ENCODE data around the gene NSG1. TPM values are rescaled to one million over a fixed set of nuclear protein-coding genes. Genes with fewer than 3 reads are reported as not detected.

The NSG1 gene
- total RNA-seq, 2 experiments from 2014 or later, result 15.8 to 17.8 TPM

GRCh38 chr4:4405358-4405962 lies 18.6 kb downstream of the NSG1 start:
- no peak for ATAC-seq
- no peak overlapping the region for H3K27ac Mint-ChIP-seq
- no peak overlapping the region for H3K4me3 Mint-ChIP-seq
- no peaks in the 10 kb centered on the region for H3K9me3 Mint-ChIP-seq (ENCODE audit: insufficient read depth)
- no peak for DNase-seq
- no peaks in the 10 kb centered on the region for H3K36me3 Mint-ChIP-seq (ENCODE audit: low read depth)
- POLR2A ChIA-PET, result no interaction called here
- H3K4me1 Mint-ChIP-seq (ENCODE audit: low read depth), result no peaks in the 10 kb centered on the region
- CTCF ChIA-PET, result no interaction called here
- no peaks in the 10 kb centered on the region for H3K27me3 Mint-ChIP-seq (ENCODE audit: low read depth)

- Mint-ChIP-seq H3K36me3 (ENCODE audit: low read depth) (no peaks in the 10 kb centered on the region), H3K27me3 (ENCODE audit: low read depth) (no peaks in the 10 kb centered on the region), H3K4me1 (ENCODE audit: low read depth) (no peaks in the 10 kb centered on the region), H3K27ac (no peak overlapping the region), H3K9me3 (ENCODE audit: insufficient read depth) (no peaks in the 10 kb centered on the region), H3K4me3 (no peak overlapping the region)
- POLR2A ChIA-PET, result no interaction called here
- CTCF ChIA-PET, result no interaction called here
- ATAC-seq (no peak), DNase-seq (no peak)
Observed at GRCh38 chr4:4406455-4407298, 19.8 kb downstream of the NSG1 start.

GRCh38 chr4:4407299-4408131 lies 20.6 kb downstream of the NSG1 start:
- ChIA-PET POLR2A (no interaction called here), CTCF (no interaction called here)
- no peak overlapping the region for H3K4me3 Mint-ChIP-seq
- no peak overlapping the region for H3K27ac Mint-ChIP-seq
- DNase-seq (no peak), ATAC-seq (no peak)
- no peaks in the 10 kb centered on the region for H3K4me1 Mint-ChIP-seq (ENCODE audit: low read depth)
- H3K27me3 Mint-ChIP-seq (ENCODE audit: low read depth), result no peaks in the 10 kb centered on the region
- H3K36me3 Mint-ChIP-seq (ENCODE audit: low read depth), result no peaks in the 10 kb centered on the region
- H3K9me3 Mint-ChIP-seq (ENCODE audit: insufficient read depth), result no peaks in the 10 kb centered on the region

- POLR2A ChIA-PET, result no interaction called here
- H3K4me1 Mint-ChIP-seq (ENCODE audit: low read depth), result no peaks in the 10 kb centered on the region
- CTCF ChIA-PET, result no interaction called here
- ATAC-seq (no peak), DNase-seq (no peak)
- no peaks in the 10 kb centered on the region for H3K27me3 Mint-ChIP-seq (ENCODE audit: low read depth)
- no peaks in the 10 kb centered on the region for H3K36me3 Mint-ChIP-seq (ENCODE audit: low read depth)
- no peak overlapping the region for H3K4me3 Mint-ChIP-seq
- no peak overlapping the region for H3K27ac Mint-ChIP-seq
- no peaks in the 10 kb centered on the region for H3K9me3 Mint-ChIP-seq (ENCODE audit: insufficient read depth)
Observed at GRCh38 chr4:4408132-4408523, 21.2 kb downstream of the NSG1 start.

GRCh38 chr4:4408576-4409335 lies 21.9 kb downstream of the NSG1 start:
- CTCF ChIA-PET, result no interaction called here

GRCh38 chr4:4409416-4410115 lies 22.7 kb downstream of the NSG1 start:
- CTCF ChIA-PET, result no interaction called here
- ATAC-seq, result no peak
- H3K36me3 Mint-ChIP-seq (ENCODE audit: low read depth), result no peaks in the 10 kb centered on the region
- no peak overlapping the region for H3K4me3 Mint-ChIP-seq
- H3K27ac Mint-ChIP-seq, result no peak overlapping the region
- H3K4me1 Mint-ChIP-seq (ENCODE audit: low read depth), result no peaks in the 10 kb centered on the region
- DNase-seq, result no peak
- H3K27me3 Mint-ChIP-seq (ENCODE audit: low read depth), result no peaks in the 10 kb centered on the region
- POLR2A ChIA-PET, result no interaction called here
- no peaks in the 10 kb centered on the region for H3K9me3 Mint-ChIP-seq (ENCODE audit: insufficient read depth)

More at GRCh38 chr4:4408576-4409335, 21.9 kb downstream of the NSG1 start:
- Mint-ChIP-seq H3K27ac (no peak overlapping the region), H3K4me3 (no peak overlapping the region), H3K36me3 (ENCODE audit: low read depth) (no peaks in the 10 kb centered on the region), H3K4me1 (ENCODE audit: low read depth) (no peaks in the 10 kb centered on the region), H3K9me3 (ENCODE audit: insufficient read depth) (no peaks in the 10 kb centered on the region), H3K27me3 (ENCODE audit: low read depth) (no peaks in the 10 kb centered on the region)
- DNase-seq (no peak), ATAC-seq (no peak)
- POLR2A ChIA-PET, result no interaction called here

GRCh38 chr4:4410271-4410670 lies 23.4 kb downstream of the NSG1 start:
- no peaks in the 10 kb centered on the region for H3K36me3 Mint-ChIP-seq (ENCODE audit: low read depth)
- H3K4me1 Mint-ChIP-seq (ENCODE audit: low read depth), result no peaks in the 10 kb centered on the region
- ATAC-seq (no peak), DNase-seq (no peak)
- H3K4me3 Mint-ChIP-seq, result no peak overlapping the region
- H3K27ac Mint-ChIP-seq, result no peak overlapping the region
- ChIA-PET POLR2A (no interaction called here), CTCF (no interaction called here)
- no peaks in the 10 kb centered on the region for H3K9me3 Mint-ChIP-seq (ENCODE audit: insufficient read depth)
- no peaks in the 10 kb centered on the region for H3K27me3 Mint-ChIP-seq (ENCODE audit: low read depth)

- no peak for ATAC-seq
- ChIA-PET CTCF (interaction anchor here (1.3 kb wide), 1 partner anchor 10 kb away, joined by 3 read pairs; no protein-coding TSS in a partner anchor), POLR2A (no interaction called here)
- Mint-ChIP-seq H3K27ac (no peak overlapping the region), H3K4me3 (no peak overlapping the region), H3K9me3 (ENCODE audit: insufficient read depth) (no peaks in the 10 kb centered on the region), H3K36me3 (ENCODE audit: low read depth) (peaks cover 5% of the 10 kb centered on the region), H3K4me1 (ENCODE audit: low read depth) (no peaks in the 10 kb centered on the region), H3K27me3 (ENCODE audit: low read depth) (no peaks in the 10 kb centered on the region)
- DNase-seq, result no peak
Observed at GRCh38 chr4:4411906-4412305, 25.0 kb downstream of the NSG1 start.

- no peaks in the 10 kb centered on the region for H3K27me3 Mint-ChIP-seq (ENCODE audit: low read depth)
- ATAC-seq (no peak), DNase-seq (no peak)
- no peaks in the 10 kb centered on the region for H3K9me3 Mint-ChIP-seq (ENCODE audit: insufficient read depth)
- no peak overlapping the region for H3K4me3 Mint-ChIP-seq
- peaks cover 5% of the 10 kb centered on the region for H3K36me3 Mint-ChIP-seq (ENCODE audit: low read depth)
- H3K27ac Mint-ChIP-seq, result no peak overlapping the region
- POLR2A ChIA-PET, result no interaction called here
- CTCF ChIA-PET, result interaction anchor here (0.8 to 1.3 kb wide), 2 partner anchors 9 to 153 kb away, joined by 3 to 4 read pairs; no protein-coding TSS in a partner anchor
- H3K4me1 Mint-ChIP-seq (ENCODE audit: low read depth), result peaks cover 1% of the 10 kb centered on the region
Observed at GRCh38 chr4:4412641-4413372, 25.9 kb downstream of the NSG1 start.

GRCh38 chr4:4413373-4413725 lies 26.4 kb downstream of the NSG1 start:
- Mint-ChIP-seq H3K27ac (no peak overlapping the region), H3K27me3 (ENCODE audit: low read depth) (no peaks in the 10 kb centered on the region), H3K4me3 (no peak overlapping the region), H3K4me1 (ENCODE audit: low read depth) (peaks cover 7% of the 10 kb centered on the region), H3K36me3 (ENCODE audit: low read depth) (peaks cover 6% of the 10 kb centered on the region), H3K9me3 (ENCODE audit: insufficient read depth) (no peaks in the 10 kb centered on the region)
- no peak for DNase-seq
- ATAC-seq, result no peak
- CTCF ChIA-PET, result interaction anchor here (1.3 kb wide), 1 partner anchor 8 kb away, joined by 3 read pairs; no protein-coding TSS in a partner anchor
- POLR2A ChIA-PET, result no interaction called here

- CTCF ChIA-PET, result no interaction called here
- no peak for ATAC-seq
- Mint-ChIP-seq H3K9me3 (ENCODE audit: insufficient read depth) (no peaks in the 10 kb centered on the region), H3K27ac (no peak overlapping the region), H3K36me3 (ENCODE audit: low read depth) (peaks cover 10% of the 10 kb centered on the region), H3K4me3 (no peak overlapping the region), H3K4me1 (ENCODE audit: low read depth) (peaks cover 11% of the 10 kb centered on the region), H3K27me3 (ENCODE audit: low read depth) (no peaks in the 10 kb centered on the region)
- POLR2A ChIA-PET, result no interaction called here
- no peak for DNase-seq
Observed at GRCh38 chr4:4413806-4414205, 26.9 kb downstream of the NSG1 start.

All from activated CD8-positive, alpha-beta T cell treated with anti-CD3 and anti-CD28 coated beads, Interleukin-2, amount 10 ng/mL, durations not matched to agents 7 days and 5 days (primary cell).